Adrenal gland (tissue), 12 donors: ENCODE measurements around the gene GRWD1. TPM values are rescaled to one million over a fixed set of nuclear protein-coding genes. Genes with fewer than 3 reads are reported as not detected.

Experiments
- DNase-seq, 7 donors: peaks; one replicate each; pipeline ENCODE4 v3.0.0-alpha.2; 2019 to 2020
- H3K27ac ChIP-seq, 5 donors: fragments of 200-600 bp; sonication (generic) in 4 of 5; 1 replicate in 3 of 5; 2 replicates in 2 of 5; pipeline versions ENCODE4 v1.5.1 to v1.8.0; 2016 to 2020; ENCODE audit warnings: mild to moderate bottlenecking in 1 of 5
- H3K27me3 ChIP-seq: fragments of 200-600 bp; 2 replicates; pipeline ENCODE4 v1.8.0; 2021
- H3K36me3 ChIP-seq, 2 donors: fragments of 200-600 bp; replicated peaks in 1 of 2; 1 replicate in 1 of 2; 2 replicates in 1 of 2; pipeline versions ENCODE4 v1.5.1 to v1.8.0; 2018 to 2022
- H3K4me1 ChIP-seq, 2 donors: fragments of 200-600 bp; replicated peaks in 1 of 2; 1 replicate in 1 of 2; 2 replicates in 1 of 2; pipeline versions ENCODE4 v1.5.1 to v1.8.0; 2018 to 2021
- H3K4me3 ChIP-seq, 4 donors: fragments of 200-600 bp; sonication (generic) in 3 of 4; one replicate each; pipeline ENCODE4 v1.5.1; 2016 to 2018
- H3K9me3 ChIP-seq, 3 donors: fragments of 200-600 bp; sonication (generic) in 1 of 3; replicated peaks in 1 of 3; 1 replicate in 2 of 3; 2 replicates in 1 of 3; pipeline versions ENCODE4 v1.5.1 to v1.8.0; 2016 to 2021
- POLR2A ChIP-seq, 2 donors: fragments of 450-650 bp; IDR thresholded peaks; one replicate each; pipeline ENCODE4 v1.6.1; 2017; ENCODE audit warnings: antibody characterized with exemption in 2 of 2, mild to moderate bottlenecking in 2 of 2, moderate library complexity in 1 of 2
- WGBS, 4 donors: extraction: QIAGEN DNeasy Blood & Tissue Kit in 2 of 4; methylation state at CpG; one replicate each; pipeline versions ENCODE4 v1.1.5 to v1.1.7; 2013 to 2017; 5-methylcytosine and 5-hydroxymethylcytosine counted together
- intact Hi-C, 2 donors: fragments of 100-400 bp; cut with DNase I; formaldehyde crosslinking; loops; one replicate each; pipeline versions ENCODE4 v1.14.1 to v1.15.0; 2022 to 2023
- polyA plus RNA-seq, 3 donors: library from polyadenylated mRNA; stranded (reverse); fragments of 200-250 nt in 2 of 3; fragments of 350-450 nt in 1 of 3; fragmentation: Illumina TruSeq in 1 of 3; extraction: RNeasy Lipid Tissue Mini Kit (QIAGEN cat#74804) in 1 of 3; gene quantifications; one replicate each; pipeline ENCODE4 v1.2.3, GENCODE V29; 2013 to 2014
- total RNA-seq, 9 donors: library from RNA; depleted of rRNA in 4 of 9; stranded (reverse); fragments of >200 nt in 4 of 9; fragments of 120-200 nt in 1 of 9; fragmentation: NEBNext Ultra II Directional in 1 of 9; extraction: Animal tissue kit (Norgen Biotek cat#: 25700) in 1 of 9; gene quantifications; one replicate each; pipeline versions ENCODE4 v1.1.0 to v1.2.4, GENCODE V29; 2013 to 2023
- TF ChIP-seq, protein P1 (sequence below), 6 experiments: fragments of 450-650 bp in 4 of 6; fragments of 200-600 bp in 2 of 6; sonication (generic) in 1 of 6; IDR thresholded peaks; 1 replicate in 5 of 6; 2 replicates in 1 of 6; pipeline versions ENCODE4 v1.5.1 to v1.8.0; 2016 to 2021; ENCODE audit warnings: antibody characterized with exemption in 6 of 6, mild to moderate bottlenecking in 2 of 6, moderate library complexity in 1 of 6
- donor health status: healthy with polysubstance abuse.
- donor health status: Bipolar disorder and iron deficiency.
- donor health status: DM: yes; HTN: yes; CAD: no.
- donor health status: DM: no; HTN: no; CAD: no.
- donor health status: DM: no; HTN: no; CAD: no.
- donor health status: DM: yes; HTN: yes; CAD: no.

GRWD1 gene
- total and polyA plus RNA-seq, 12 donors = 6.6 to 48.4 (median 24.0) TPM

DNA sequence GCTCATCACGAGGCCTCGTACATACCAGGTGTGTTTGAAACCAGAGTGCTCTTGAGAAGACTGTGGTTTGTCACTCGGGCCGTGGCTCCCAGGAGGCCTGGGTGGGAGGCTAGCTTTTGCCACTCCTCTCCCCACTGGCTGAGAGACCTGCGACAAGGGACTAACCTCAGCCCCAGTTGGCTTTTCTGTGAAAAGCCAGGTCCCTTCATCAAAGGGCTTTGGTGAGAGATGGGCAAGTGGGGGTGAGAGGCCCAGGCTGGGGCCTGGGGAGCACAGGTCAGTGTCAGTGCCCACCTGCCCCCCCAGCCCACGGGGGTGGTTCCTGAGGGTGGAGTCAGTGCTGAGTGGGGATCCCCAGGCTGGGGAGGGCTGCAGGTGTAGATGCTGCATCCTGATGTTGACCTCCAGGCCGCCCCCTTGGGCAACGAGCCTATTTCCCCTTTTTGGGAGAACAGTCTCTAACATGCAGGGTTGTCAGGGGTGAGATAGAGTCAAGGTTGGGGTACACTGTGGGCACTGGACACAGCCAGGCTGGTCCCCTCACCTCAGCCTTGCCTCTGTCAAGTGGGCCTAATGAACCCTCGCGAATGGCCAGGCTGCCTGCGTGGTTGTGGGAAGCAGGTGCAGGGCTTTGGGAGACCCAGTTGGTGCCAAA lies 10.3 kb downstream of the GRWD1 start:
- Histone ChIP-seq H3K36me3 (peaks cover 0 to 44% of the 10 kb centered on the region in 2 donors), H3K4me1 (no peaks in the 10 kb centered on the region), H3K27me3 (no peaks in the 10 kb centered on the region), H3K27ac (no peak overlapping the region), H3K9me3 (no peaks in the 10 kb centered on the region), H3K4me3 (no peak overlapping the region)
- TF ChIP-seq, protein P1, sequence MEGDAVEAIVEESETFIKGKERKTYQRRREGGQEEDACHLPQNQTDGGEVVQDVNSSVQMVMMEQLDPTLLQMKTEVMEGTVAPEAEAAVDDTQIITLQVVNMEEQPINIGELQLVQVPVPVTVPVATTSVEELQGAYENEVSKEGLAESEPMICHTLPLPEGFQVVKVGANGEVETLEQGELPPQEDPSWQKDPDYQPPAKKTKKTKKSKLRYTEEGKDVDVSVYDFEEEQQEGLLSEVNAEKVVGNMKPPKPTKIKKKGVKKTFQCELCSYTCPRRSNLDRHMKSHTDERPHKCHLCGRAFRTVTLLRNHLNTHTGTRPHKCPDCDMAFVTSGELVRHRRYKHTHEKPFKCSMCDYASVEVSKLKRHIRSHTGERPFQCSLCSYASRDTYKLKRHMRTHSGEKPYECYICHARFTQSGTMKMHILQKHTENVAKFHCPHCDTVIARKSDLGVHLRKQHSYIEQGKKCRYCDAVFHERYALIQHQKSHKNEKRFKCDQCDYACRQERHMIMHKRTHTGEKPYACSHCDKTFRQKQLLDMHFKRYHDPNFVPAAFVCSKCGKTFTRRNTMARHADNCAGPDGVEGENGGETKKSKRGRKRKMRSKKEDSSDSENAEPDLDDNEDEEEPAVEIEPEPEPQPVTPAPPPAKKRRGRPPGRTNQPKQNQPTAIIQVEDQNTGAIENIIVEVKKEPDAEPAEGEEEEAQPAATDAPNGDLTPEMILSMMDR (IDR thresholded peaks at IDR 0.05) = no peak
- WGBS, 4 donors = 86 to 91% (median 88%) methylated on average over 8 to 11 of the region's 11 CpGs
- intact Hi-C loops = no loop called here
- peak in 1 of 7 donors; percentile 46 for DNase-seq

DNA sequence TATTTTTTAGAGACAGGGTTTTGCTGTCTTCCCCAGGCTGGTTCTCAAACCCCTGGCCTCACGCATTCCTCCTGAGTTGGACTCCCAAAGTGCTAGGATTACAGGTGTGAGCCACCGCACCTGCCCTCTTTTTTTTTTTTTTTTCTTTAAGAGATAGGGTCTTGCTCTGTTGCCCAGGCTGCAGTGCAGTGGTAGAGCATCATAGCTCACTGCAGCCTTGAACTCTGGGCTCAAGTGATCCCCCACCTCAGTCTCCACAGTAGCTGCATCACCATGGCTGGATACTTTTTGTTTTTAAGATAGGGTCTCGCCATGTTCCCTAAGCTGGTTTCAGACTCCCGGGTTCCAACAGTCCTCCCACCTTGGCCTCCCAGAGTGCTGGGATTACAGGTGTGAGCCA lies 11.1 kb downstream of the GRWD1 start:
- Histone ChIP-seq H3K4me1 (no peaks in the 10 kb centered on the region), H3K27ac (no peak overlapping the region), H3K4me3 (no peak overlapping the region), H3K9me3 (no peaks in the 10 kb centered on the region), H3K27me3 (no peaks in the 10 kb centered on the region), H3K36me3 (peaks cover 0 to 36% of the 10 kb centered on the region in 2 donors)
- TF ChIP-seq, protein P1 (IDR thresholded peaks at IDR 0.05) = no peak
- TF ChIP-seq POLR2A (IDR thresholded peaks at IDR 0.05) = no peak
- intact Hi-C loops = no loop called here
- 88 to 100% (median 93%) methylated on average over 4 of the region's 4 CpGs for WGBS, 4 donors
- no peak for DNase-seq

DNA sequence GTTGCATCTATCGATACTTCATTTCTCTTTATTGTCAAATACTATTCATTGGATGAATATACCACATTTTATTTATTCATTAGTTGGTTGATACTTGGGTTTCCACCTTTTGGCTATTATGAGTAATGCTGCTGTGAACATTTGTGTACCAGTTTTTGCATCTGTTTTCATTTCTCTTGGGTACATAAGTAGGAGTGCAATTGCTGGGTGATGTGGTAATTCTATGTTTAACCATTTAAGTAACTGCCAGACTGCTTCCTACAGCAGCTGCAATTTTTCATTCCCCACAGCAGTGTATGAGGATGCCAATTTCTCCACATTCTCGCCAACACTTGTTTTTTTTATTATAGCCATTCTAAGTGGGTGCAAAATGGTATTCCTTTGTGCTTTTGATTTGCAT lies 12.2 kb downstream of the GRWD1 start:
- H3K27me3 ChIP-seq = no peaks in the 10 kb centered on the region
- intact Hi-C loops = no loop called here
- H3K4me1 ChIP-seq = no peaks in the 10 kb centered on the region
- H3K9me3 ChIP-seq = no peaks in the 10 kb centered on the region
- no peak for TF ChIP-seq POLR2A (IDR thresholded peaks at IDR 0.05)
- TF ChIP-seq, protein P1 (IDR thresholded peaks at IDR 0.05) = no peak
- WGBS, 4 donors = 89 to 95% (median 92%) methylated on average over 2 of the region's 2 CpGs
- peaks cover 0 to 24% of the 10 kb centered on the region in 2 donors for H3K36me3 ChIP-seq
- DNase-seq = no peak
- no peak overlapping the region for H3K27ac ChIP-seq
- H3K4me3 ChIP-seq = no peak overlapping the region

DNA sequence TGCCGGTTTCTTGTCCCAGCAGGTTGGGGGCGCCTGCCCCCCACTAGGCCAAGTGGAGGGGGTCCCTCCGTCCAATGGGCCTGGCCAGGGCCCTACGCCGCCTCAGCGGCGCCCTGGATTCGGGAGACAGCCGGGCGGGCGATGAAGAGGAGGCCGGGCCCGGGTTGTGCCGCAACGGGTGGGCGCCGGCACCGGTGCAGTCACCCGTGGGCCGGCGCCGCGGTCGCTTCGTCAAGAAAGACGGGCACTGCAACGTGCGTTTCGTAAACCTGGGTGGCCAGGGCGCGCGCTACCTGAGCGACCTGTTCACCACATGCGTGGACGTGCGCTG lies 15.8 kb downstream of the GRWD1 start:
- Histone ChIP-seq H3K9me3 (no peaks in the 10 kb centered on the region), H3K4me1 (no peaks in the 10 kb centered on the region), H3K4me3 (no peak overlapping the region), H3K27me3 (no peaks in the 10 kb centered on the region), H3K36me3 (peaks cover 0 to 6% of the 10 kb centered on the region in 2 donors), H3K27ac (no peak overlapping the region)
- intact Hi-C loops = no loop called here
- TF ChIP-seq, protein P1 (IDR thresholded peaks at IDR 0.05) = no peak
- no peak for TF ChIP-seq POLR2A (IDR thresholded peaks at IDR 0.05)
- 82 to 94% (median 90%) methylated on average over 5 to 36 of the region's 36 CpGs for WGBS, 4 donors
- no peak for DNase-seq
